Adipocyte (in vitro differentiated cells): ENCODE measurements around the gene C2CD2L.
"Not testable (repeated sequence)": the region's sequence is repeated elsewhere in the genome, so short reads cannot be mapped to it uniquely, and the experiment has no call there.

Experiments
- DNase-seq: peaks from one replicate; pipeline ENCODE4 v3.0.0-alpha.2; 2015; ENCODE audit warnings: low read depth
- H3K27me3 ChIP-seq: replicated peaks from 2 replicates; pipeline ENCODE4 v1.7.0; 2013; ENCODE audit warnings: mild to moderate bottlenecking, low read length, moderate library complexity; ENCODE audit not compliant: control insufficient read depth, insufficient read depth
- H3K36me3 ChIP-seq: 2 replicates; pipeline ENCODE4 v1.7.0; 2013; ENCODE audit warnings: low read length, mild to moderate bottlenecking, moderate library complexity; ENCODE audit not compliant: control insufficient read depth, insufficient read depth, severe bottlenecking
- H3K4me1 ChIP-seq: 2 replicates; pipeline ENCODE4 v1.7.0; 2013; ENCODE audit warnings: mild to moderate bottlenecking, low read length, moderate library complexity; ENCODE audit not compliant: control insufficient read depth, insufficient read depth
- H3K4me3 ChIP-seq: 2 replicates; pipeline ENCODE4 v1.7.0; 2013; ENCODE audit warnings: mild to moderate bottlenecking, low read length, moderate library complexity
- H3K9ac ChIP-seq: 2 replicates; pipeline ENCODE4 v1.7.0; 2013; ENCODE audit warnings: mild to moderate bottlenecking, low read length, moderate library complexity
- H3K9me3 ChIP-seq: 2 replicates; pipeline ENCODE4 v1.7.0; 2013; ENCODE audit warnings: mild to moderate bottlenecking, low read length, moderate library complexity; ENCODE audit not compliant: control insufficient read depth

The C2CD2L gene

DNA sequence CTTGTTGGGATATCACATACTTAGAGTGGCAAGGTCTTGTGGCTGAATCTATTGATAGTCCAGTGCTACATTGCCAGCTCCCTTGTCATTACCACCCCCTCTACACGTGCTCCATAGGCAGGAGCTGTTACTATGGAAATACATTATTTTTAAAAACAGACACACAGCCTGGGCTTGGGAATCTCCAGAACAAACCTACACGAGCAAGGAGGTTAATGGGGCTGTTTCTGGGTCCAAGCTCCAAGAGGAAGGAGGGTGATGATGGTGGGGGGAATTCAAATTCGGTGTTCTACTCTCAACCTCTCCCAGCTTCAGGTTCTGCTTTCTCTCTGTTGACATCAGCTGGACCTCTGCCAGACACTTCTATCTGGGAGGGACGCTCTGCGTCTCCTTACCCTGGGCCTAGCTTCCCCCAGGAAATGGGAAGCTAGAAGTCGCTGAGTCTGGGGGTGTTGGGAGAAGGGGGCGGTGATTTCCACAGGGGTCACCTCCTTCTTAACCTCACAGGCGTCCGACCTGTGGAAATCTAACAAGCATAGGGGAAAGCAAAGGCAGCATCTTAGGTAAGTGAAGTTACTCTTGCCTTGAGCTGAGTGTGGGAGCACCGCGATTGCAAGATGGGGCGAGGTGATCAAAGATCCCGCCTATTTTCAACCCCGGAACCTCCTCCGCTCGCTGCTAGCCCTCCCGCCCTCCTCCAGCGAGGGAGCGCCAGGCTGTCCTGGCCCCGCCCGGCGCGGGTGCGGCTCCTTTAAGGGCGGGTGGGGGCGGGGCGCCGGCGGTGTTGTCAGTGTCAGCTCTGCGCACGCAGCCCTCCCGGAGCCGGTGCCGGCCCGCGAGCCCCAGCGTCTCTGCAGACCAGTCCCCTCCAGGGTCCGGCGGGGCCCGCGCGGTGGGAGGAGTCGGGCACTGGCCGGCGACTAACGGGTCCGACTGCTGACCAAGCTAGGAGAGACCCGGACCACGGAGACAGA lies at the start of gene C2CD2L:
TSS of gene C2CD2L (plus strand) at position 781 of the 974 bp plus-strand sequence. CDS start 398 bp downstream, outside the sequence.
- peak; percentile 97 for DNase-seq
- H3K4me3 ChIP-seq, result peak within 1 kb of the TSS; percentile 91
- H3K36me3 ChIP-seq, result peaks cover 13% of the 10 kb centered on the region
- peaks cover 22% of the 10 kb centered on the region for H3K4me1 ChIP-seq
- H3K27me3 ChIP-seq, result no peaks in the 10 kb centered on the region
- no peaks in the 10 kb centered on the region for H3K9me3 ChIP-seq
- peak within 1 kb of the TSS; percentile 91 for H3K9ac ChIP-seq

- H3K27me3 ChIP-seq, H3K9ac ChIP-seq, DNase-seq, H3K9me3 ChIP-seq, H3K4me3 ChIP-seq: not testable (repeated sequence)
- H3K36me3 ChIP-seq, result peaks cover 12% of the 10 kb centered on the region
- peaks cover 22% of the 10 kb centered on the region for H3K4me1 ChIP-seq
Observed at GRCh38 chr11:119059128-119059527, 48.0 kb upstream of the C2CD2L start.

DNA sequence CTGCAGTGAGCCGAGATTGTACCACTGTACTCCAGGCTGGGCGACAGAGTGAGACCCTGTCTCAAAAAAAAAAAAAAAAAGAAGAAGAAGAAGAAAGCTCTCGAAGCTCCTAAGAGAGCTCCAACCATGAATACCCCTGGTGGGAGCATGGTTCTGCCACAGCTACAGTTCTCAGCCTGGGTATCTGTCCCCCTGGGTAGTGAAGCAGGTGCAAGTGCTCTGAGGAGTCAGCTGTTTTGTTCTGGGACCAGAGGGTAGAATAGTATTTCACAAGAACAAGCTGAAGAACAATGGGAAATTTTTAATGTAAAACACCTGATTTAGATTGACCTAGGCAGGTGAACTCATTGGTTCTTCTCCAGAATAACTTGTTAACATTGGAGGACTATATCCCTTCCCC lies 45.9 kb upstream of the C2CD2L start:
- peaks cover 13% of the 10 kb centered on the region for H3K4me1 ChIP-seq
- no peaks in the 10 kb centered on the region for H3K36me3 ChIP-seq
- H3K4me3 ChIP-seq, result no peak overlapping the region
- no peak overlapping the region for H3K9ac ChIP-seq
- DNase-seq, result no peak
- no peaks in the 10 kb centered on the region for H3K9me3 ChIP-seq
- H3K27me3 ChIP-seq, result no peaks in the 10 kb centered on the region

GRCh38 chr11:119062779-119063178 lies 44.4 kb upstream of the C2CD2L start:
- Histone ChIP-seq H3K9me3 (no peaks in the 10 kb centered on the region), H3K4me1 (peaks cover 13% of the 10 kb centered on the region), H3K36me3 (no peaks in the 10 kb centered on the region), H3K4me3 (no peak overlapping the region), H3K9ac (no peak overlapping the region), H3K27me3 (no peaks in the 10 kb centered on the region)
- DNase-seq, result peak; percentile 69

DNA sequence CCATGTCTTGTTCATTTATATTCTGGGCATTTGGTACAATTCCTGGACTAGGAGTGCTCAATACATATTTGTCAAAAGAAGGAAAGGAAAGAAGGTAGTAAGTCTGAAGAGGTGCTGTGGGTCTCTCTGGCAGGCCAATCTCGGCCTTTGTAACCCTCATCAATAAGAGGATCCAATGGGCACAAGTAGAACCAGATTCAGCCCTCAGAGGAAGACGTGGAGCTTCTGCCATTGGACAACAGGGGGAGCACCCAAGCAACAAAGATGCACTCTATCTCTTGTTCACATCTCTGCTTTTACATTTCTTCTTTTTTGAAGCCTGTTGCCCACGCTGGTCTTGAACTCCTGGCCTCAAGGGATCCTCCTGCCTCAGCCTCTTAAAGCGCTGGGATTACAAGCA lies 41.8 kb upstream of the C2CD2L start:
- Histone ChIP-seq H3K9me3 (no peaks in the 10 kb centered on the region), H3K36me3 (peaks cover 5% of the 10 kb centered on the region), H3K4me3 (no peak overlapping the region), H3K27me3 (no peaks in the 10 kb centered on the region), H3K4me1 (peaks cover 14% of the 10 kb centered on the region), H3K9ac (no peak overlapping the region)
- DNase-seq, result peak; percentile 43

GRCh38 chr11:119067371-119068222 lies 39.5 kb upstream of the C2CD2L start, which contains the start of gene VPS11:
Gene VPS11, plus strand, starts transcription at chr11:119067818. Its CDS starts 6 bp downstream, at chr11:119067824.
- H3K9ac ChIP-seq, result peak within 1 kb of the TSS; percentile 97
- no peaks in the 10 kb centered on the region for H3K9me3 ChIP-seq
- no peaks in the 10 kb centered on the region for H3K27me3 ChIP-seq
- H3K36me3 ChIP-seq, result peaks cover 24% of the 10 kb centered on the region
- peak; percentile 99 for DNase-seq
- peaks cover 12% of the 10 kb centered on the region for H3K4me1 ChIP-seq
- H3K4me3 ChIP-seq, result peak within 1 kb of the TSS; percentile 98

DNA sequence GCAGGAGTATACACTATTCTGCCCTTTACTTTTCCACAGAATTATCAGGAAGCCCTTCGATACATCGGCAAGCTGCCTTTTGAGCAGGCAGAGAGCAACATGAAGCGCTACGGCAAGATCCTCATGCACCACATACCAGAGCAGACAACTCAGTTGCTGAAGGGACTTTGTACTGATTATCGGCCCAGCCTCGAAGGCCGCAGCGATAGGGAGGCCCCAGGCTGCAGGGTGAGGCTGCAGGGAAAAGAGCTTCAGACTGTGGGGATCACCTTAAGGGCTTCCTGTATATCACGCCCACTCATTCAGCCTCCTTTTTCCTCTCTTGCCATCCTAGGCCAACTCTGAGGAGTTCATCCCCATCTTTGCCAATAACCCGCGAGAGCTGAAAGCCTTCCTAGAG lies 29.3 kb upstream of the C2CD2L start:
- Histone ChIP-seq H3K27me3 (no peaks in the 10 kb centered on the region), H3K36me3 (peaks cover 80% of the 10 kb centered on the region), H3K4me1 (no peaks in the 10 kb centered on the region), H3K9me3 (no peaks in the 10 kb centered on the region), H3K4me3 (no peak overlapping the region), H3K9ac (no peak overlapping the region)
- DNase-seq, result no peak

- Histone ChIP-seq H3K9me3 (no peaks in the 10 kb centered on the region), H3K27me3 (no peaks in the 10 kb centered on the region), H3K4me1 (no peaks in the 10 kb centered on the region), H3K36me3 (peaks cover 70% of the 10 kb centered on the region), H3K9ac (no peak overlapping the region), H3K4me3 (no peak overlapping the region)
- DNase-seq, result no peak
Observed at GRCh38 chr11:119078675-119079420, 28.3 kb upstream of the C2CD2L start.

DNA sequence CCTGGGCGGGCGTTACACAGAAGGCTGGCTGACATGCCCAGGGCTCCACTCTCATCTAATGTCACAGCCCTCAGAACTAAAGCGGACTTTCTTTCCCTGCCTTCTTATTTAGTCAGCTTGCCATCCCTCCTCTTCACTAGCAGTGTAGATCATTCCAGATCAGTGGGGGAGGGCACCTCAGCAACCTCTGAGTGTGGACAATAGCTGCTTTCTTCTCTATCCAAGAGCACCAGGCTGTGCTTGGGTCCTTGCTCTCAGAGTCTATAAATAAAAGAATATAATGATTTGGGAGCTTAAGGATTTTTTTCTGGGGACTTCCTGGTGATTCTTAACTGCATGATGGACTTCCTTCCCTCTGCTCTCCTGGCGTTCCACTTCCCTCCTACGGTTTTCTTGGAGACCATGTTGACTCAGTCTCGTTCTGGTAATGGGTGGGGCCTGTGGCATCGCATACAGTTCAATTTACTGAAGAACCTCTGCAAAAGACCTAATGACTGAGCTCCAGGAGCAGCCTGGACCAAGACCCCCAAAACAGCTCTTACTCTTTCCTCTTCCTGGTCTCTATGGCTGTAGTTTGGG lies 25.4 kb upstream of the C2CD2L start:
- H3K4me3 ChIP-seq, result no peak overlapping the region
- no peaks in the 10 kb centered on the region for H3K27me3 ChIP-seq
- no peak overlapping the region for H3K9ac ChIP-seq
- no peaks in the 10 kb centered on the region for H3K9me3 ChIP-seq
- peaks cover 56% of the 10 kb centered on the region for H3K36me3 ChIP-seq
- H3K4me1 ChIP-seq, result peaks cover 12% of the 10 kb centered on the region
- DNase-seq, result no peak

GRCh38 chr11:119084663-119085436 lies 22.3 kb upstream of the C2CD2L start, which contains the start of gene HMBS:
Gene HMBS, plus strand, starts transcription at chr11:119084881. Its CDS starts 153 bp downstream, at chr11:119085034.
- Histone ChIP-seq H3K36me3 (peaks cover 27% of the 10 kb centered on the region), H3K9me3 (no peaks in the 10 kb centered on the region), H3K4me1 (peaks cover 12% of the 10 kb centered on the region), H3K9ac (peak within 1 kb of the TSS; percentile 91), H3K27me3 (no peaks in the 10 kb centered on the region), H3K4me3 (peak within 1 kb of the TSS; percentile 97)
- peak; percentile 99 for DNase-seq
